HCT116 (cell line): ENCODE results near the gene KCNA3. TPM values are rescaled to one million over a fixed set of nuclear protein-coding genes. Genes with fewer than 3 reads are reported as not detected.

Experiments used
- ATAC-seq: fragments of 200-7000 bp; cut with Tn5 transposase; 2 replicates; pipeline ENCODE4 v1.9.1; 2020; ENCODE audit warnings: mild to moderate bottlenecking, moderate library complexity
- BruUV-seq: library from RNA; stranded (reverse); fragments of 400-500 nt; replicated peaks from 2 replicates; lab custom pipeline; 2021; lab: Mats Ljungman, UMichigan
- CTCF ChIA-PET: fragments of 300-600 bp; sonication (Branson Sonifier 250); formaldehyde crosslinking; loops from one replicate; lab custom pipeline; 2021; ENCODE audit warnings: antibody characterized with exemption; lab: Charles Lee
- POLR2A ChIA-PET: fragments of 300-600, 350-600 bp; sonication (Branson Sonifier 250); formaldehyde crosslinking; loops from one replicate; lab custom pipeline; 2021; ENCODE audit warnings: antibody characterized with exemption; lab: Charles Lee
- RAD21 ChIA-PET, 2 experiments: fragments of 300-600 bp; sonication (Branson Sonifier 250); formaldehyde crosslinking; loops; one replicate each; lab custom pipeline; 2023; ENCODE audit warnings: low total read pairs in 2 of 2; ENCODE audit not compliant: uncharacterized antibody in 2 of 2, unreplicated experiment in 2 of 2, low non-redundant PET in 1 of 2; lab: Charles Lee
- DNase-seq: peaks from one replicate; pipeline ENCODE4 v3.0.0-alpha.2; 2010; ENCODE audit warnings: low read depth, low spot score
- H2AFZ ChIP-seq: fragments of 200-600 bp; shearing (Covaris generic), sonication (generic); 2 replicates; pipeline ENCODE4 v1.6.1; 2017; ENCODE audit warnings: low read depth, mixed run types, mixed read lengths, antibody characterized with exemption, low read length; ENCODE audit not compliant: poor library complexity, severe bottlenecking
- H3K27ac ChIP-seq: 2 replicates; pipeline ENCODE4 v1.5.1; 2012; ENCODE audit warnings: low read depth, low read length
- H3K27me3 ChIP-seq: fragments of 200-600 bp; sonication (generic); 2 replicates; pipeline ENCODE4 v1.6.1; 2016; ENCODE audit warnings: mixed run types, low read length, mixed read lengths; ENCODE audit not compliant: insufficient read depth
- H3K36me3 ChIP-seq, 2 experiments: fragments of 200-500 bp in 1 of 2; fragments of 200-600 bp in 1 of 2; sonication (Bioruptor generic) in 1 of 2; sonication (generic) in 1 of 2; 2 replicates each; pipeline versions ENCODE4 v1.5.1 to v1.6.1; 2014 to 2016; ENCODE audit warnings: low read length in 2 of 2, inconsistent platforms in 1 of 2, mixed read lengths in 1 of 2, mixed run types in 1 of 2; ENCODE audit not compliant: insufficient read depth in 2 of 2, control insufficient read depth in 1 of 2
- H3K4me1 ChIP-seq, 2 experiments: fragments of 200-600 bp in 1 of 2; sonication (generic) in 1 of 2; 2 replicates each; pipeline versions ENCODE4 v1.5.1 to v1.6.1; 2012 to 2017; ENCODE audit warnings: low read length in 2 of 2, inconsistent platforms in 1 of 2, mild to moderate bottlenecking in 1 of 2, mixed read lengths in 1 of 2, mixed run types in 1 of 2, moderate library complexity in 1 of 2; ENCODE audit not compliant: insufficient read depth in 2 of 2, control insufficient read depth in 1 of 2
- H3K4me2 ChIP-seq: fragments of 200-600 bp; sonication (generic); 2 replicates; pipeline ENCODE4 v1.6.1; 2017; ENCODE audit warnings: mixed run types, low read length, mixed read lengths
- H3K4me3 ChIP-seq, 2 experiments: fragments of 200-600 bp in 1 of 2; sonication (generic) in 1 of 2; replicated peaks in 1 of 2; 2 replicates each; pipeline ENCODE4 v1.5.1; 2011 to 2016; ENCODE audit warnings: low read length in 2 of 2, control low read depth in 1 of 2, low read depth in 1 of 2, mild to moderate bottlenecking in 1 of 2, mixed read lengths in 1 of 2, mixed run types in 1 of 2
- H3K79me2 ChIP-seq: fragments of 200-600 bp; sonication (generic); 2 replicates; pipeline ENCODE4 v1.6.1; 2017; ENCODE audit warnings: mild to moderate bottlenecking, mixed run types, low read length, moderate library complexity, mixed read lengths; ENCODE audit not compliant: insufficient read depth
- H3K9ac ChIP-seq: fragments of 200-600 bp; sonication (generic); 2 replicates; pipeline ENCODE4 v1.6.1; 2016; ENCODE audit warnings: low read length, mixed read lengths
- H3K9me2 ChIP-seq: fragments of 200-600 bp; sonication (generic), shearing (Covaris generic); 2 replicates; pipeline ENCODE4 v1.6.1; 2017; ENCODE audit warnings: mixed run types, mild to moderate bottlenecking, moderate library complexity; ENCODE audit not compliant: insufficient read depth
- H3K9me3 ChIP-seq, 2 experiments: fragments of 200-500 bp in 1 of 2; fragments of 200-600 bp in 1 of 2; sonication (Bioruptor generic) in 1 of 2; sonication (generic) in 1 of 2; 2 replicates each; pipeline ENCODE4 v1.6.1; 2014 to 2017; ENCODE audit warnings: low read length in 2 of 2, mixed read lengths in 2 of 2, inconsistent platforms in 1 of 2, low read depth in 1 of 2, mild to moderate bottlenecking in 1 of 2, mixed run types in 1 of 2, moderate library complexity in 1 of 2; ENCODE audit not compliant: control insufficient read depth in 1 of 2, insufficient read depth in 1 of 2
- H4K20me1 ChIP-seq: fragments of 200-600 bp; sonication (generic), shearing (Covaris generic); 2 replicates; pipeline ENCODE4 v1.6.1; 2017; ENCODE audit warnings: mixed run types, mild to moderate bottlenecking, moderate library complexity; ENCODE audit not compliant: insufficient read depth
- CEBPB ChIP-seq: IDR thresholded peaks from 2 replicates; pipeline ENCODE4 v1.6.1; 2012; ENCODE audit warnings: low read depth
- EGR1 ChIP-seq: IDR thresholded peaks from 2 replicates; pipeline ENCODE4 v1.6.1; 2012; ENCODE audit warnings: low read depth
- ELF1 ChIP-seq: IDR thresholded peaks from 2 replicates; pipeline ENCODE4 v1.6.1; 2012; ENCODE audit warnings: low read depth, borderline replicate concordance
- POLR2A ChIP-seq: IDR thresholded peaks from 2 replicates; pipeline ENCODE4 v1.7.0; 2011; ENCODE audit warnings: borderline replicate concordance; ENCODE audit not compliant: insufficient read depth, insufficient read length; ENCODE audit errors: extremely low read depth
- SIN3A ChIP-seq: IDR thresholded peaks from 2 replicates; pipeline ENCODE4 v1.6.1; 2012; ENCODE audit warnings: low read depth
- SRF ChIP-seq: IDR thresholded peaks from 2 replicates; pipeline ENCODE4 v1.6.1; 2012; ENCODE audit warnings: low read depth
- TCF7L2 ChIP-seq: IDR thresholded peaks from 2 replicates; pipeline ENCODE4 v1.7.0; 2011; ENCODE audit warnings: borderline replicate concordance, inconsistent platforms; ENCODE audit not compliant: insufficient read depth, insufficient read length; ENCODE audit errors: extremely low read depth
- YY1 ChIP-seq: IDR thresholded peaks from 2 replicates; pipeline ENCODE4 v1.6.1; 2011; ENCODE audit warnings: low read length, low read depth, moderate library complexity, mild to moderate bottlenecking; ENCODE audit not compliant: insufficient replicate concordance; ENCODE audit errors: extremely low read depth
- intact Hi-C: fragments of 100-400 bp; cut with micrococcal nuclease; formaldehyde crosslinking; loops from 2 replicates; pipeline ENCODE4 v1.10.0; 2022
- total RNA-seq: library from RNA; stranded (reverse); gene quantifications from one replicate; pipeline ENCODE4 v1.2.1, GENCODE V29; 2021; ENCODE audit not compliant: unreplicated experiment
- TF ChIP-seq, protein P1 (sequence below): IDR thresholded peaks from 2 replicates; pipeline ENCODE4 v1.6.1; 2012
- TF ChIP-seq, protein P2 (sequence below): IDR thresholded peaks from 2 replicates; pipeline ENCODE4 v1.6.1; 2012
- TF ChIP-seq, protein P3 (sequence below), 3 experiments: fragments of 200-600 bp in 1 of 3; sonication (generic) in 1 of 3; IDR thresholded peaks in 2 of 3; conservative IDR thresholded peaks in 1 of 3; 2 replicates each; pipeline ENCODE4 v1.5.1; 2012 to 2017; ENCODE audit warnings: low read depth in 2 of 3, low read length in 2 of 3, antibody characterized with exemption in 1 of 3, borderline replicate concordance in 1 of 3, control low read depth in 1 of 3, mild to moderate bottlenecking in 1 of 3, mixed read lengths in 1 of 3, mixed run types in 1 of 3, moderate library complexity in 1 of 3; ENCODE audit not compliant: insufficient read depth in 1 of 3
- TF ChIP-seq, protein P4 (sequence below): IDR thresholded peaks from 2 replicates; pipeline ENCODE4 v1.6.1; 2012; ENCODE audit warnings: low read depth

KCNA3 gene
- total RNA-seq, 1 experiment from 2014 or later = 0.07 TPM

DNA sequence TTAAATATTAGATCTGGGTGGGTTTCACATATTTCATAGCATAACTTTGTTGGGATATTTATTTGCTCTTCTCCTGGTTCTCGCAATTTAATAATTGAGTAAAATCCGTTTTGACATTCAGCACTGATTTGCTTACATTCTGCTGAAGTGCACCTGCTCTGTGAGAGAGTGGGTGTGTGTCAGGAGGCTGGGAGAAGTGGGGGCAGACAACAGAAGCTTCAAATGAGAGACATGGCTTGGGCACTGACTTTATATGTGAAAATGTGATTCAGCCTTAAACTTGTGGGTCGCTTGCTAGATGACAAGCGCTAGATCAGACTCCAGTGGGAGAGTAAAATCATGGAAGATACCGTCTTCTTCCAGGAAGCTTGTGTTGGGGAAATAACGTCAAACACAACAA lies 36.2 kb downstream of the KCNA3 start:
- ATAC-seq (no peak), DNase-seq (no peak)
- BruUV-seq = no TSS peak
- no peak overlapping the region for H2AFZ ChIP-seq
- no peak overlapping the region for H3K9ac ChIP-seq
- ChIA-PET RAD21 (no interaction called here), CTCF (interaction anchor here (1.0 kb wide), 1 partner anchor 19 kb away, joined by 3 read pairs; no protein-coding TSS in a partner anchor), POLR2A (no interaction called here)
- H3K4me1 ChIP-seq = no peaks in the 10 kb centered on the region
- H3K79me2 ChIP-seq = no peaks in the 10 kb centered on the region
- TF ChIP-seq SIN3A = no peak
- TF ChIP-seq, protein P1, sequence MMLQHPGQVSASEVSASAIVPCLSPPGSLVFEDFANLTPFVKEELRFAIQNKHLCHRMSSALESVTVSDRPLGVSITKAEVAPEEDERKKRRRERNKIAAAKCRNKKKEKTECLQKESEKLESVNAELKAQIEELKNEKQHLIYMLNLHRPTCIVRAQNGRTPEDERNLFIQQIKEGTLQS = no peak
- TF ChIP-seq, protein P2, sequence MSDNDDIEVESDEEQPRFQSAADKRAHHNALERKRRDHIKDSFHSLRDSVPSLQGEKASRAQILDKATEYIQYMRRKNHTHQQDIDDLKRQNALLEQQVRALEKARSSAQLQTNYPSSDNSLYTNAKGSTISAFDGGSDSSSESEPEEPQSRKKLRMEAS = no peak
- TF ChIP-seq, protein P3, sequence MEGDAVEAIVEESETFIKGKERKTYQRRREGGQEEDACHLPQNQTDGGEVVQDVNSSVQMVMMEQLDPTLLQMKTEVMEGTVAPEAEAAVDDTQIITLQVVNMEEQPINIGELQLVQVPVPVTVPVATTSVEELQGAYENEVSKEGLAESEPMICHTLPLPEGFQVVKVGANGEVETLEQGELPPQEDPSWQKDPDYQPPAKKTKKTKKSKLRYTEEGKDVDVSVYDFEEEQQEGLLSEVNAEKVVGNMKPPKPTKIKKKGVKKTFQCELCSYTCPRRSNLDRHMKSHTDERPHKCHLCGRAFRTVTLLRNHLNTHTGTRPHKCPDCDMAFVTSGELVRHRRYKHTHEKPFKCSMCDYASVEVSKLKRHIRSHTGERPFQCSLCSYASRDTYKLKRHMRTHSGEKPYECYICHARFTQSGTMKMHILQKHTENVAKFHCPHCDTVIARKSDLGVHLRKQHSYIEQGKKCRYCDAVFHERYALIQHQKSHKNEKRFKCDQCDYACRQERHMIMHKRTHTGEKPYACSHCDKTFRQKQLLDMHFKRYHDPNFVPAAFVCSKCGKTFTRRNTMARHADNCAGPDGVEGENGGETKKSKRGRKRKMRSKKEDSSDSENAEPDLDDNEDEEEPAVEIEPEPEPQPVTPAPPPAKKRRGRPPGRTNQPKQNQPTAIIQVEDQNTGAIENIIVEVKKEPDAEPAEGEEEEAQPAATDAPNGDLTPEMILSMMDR (IDR thresholded peaks at IDR 0.05 in 2 of 3, conservative IDR thresholded peaks at IDR 0.05 in 1 of 3; ENCODE audit: borderline replicate concordance in 1 of 3, insufficient read depth in 1 of 3, low read depth in 2 of 3, low read length in 2 of 3) = no peak
- no peak for TF ChIP-seq ELF1
- TF ChIP-seq EGR1 = no peak
- TF ChIP-seq YY1 = no peak
- no peaks in the 10 kb centered on the region for H3K9me2 ChIP-seq
- H3K4me3 ChIP-seq = no peak overlapping the region
- H3K4me2 ChIP-seq = no peak overlapping the region
- H3K36me3 ChIP-seq = no peaks in the 10 kb centered on the region
- intact Hi-C loops = no loop called here
- H3K27ac ChIP-seq = no peak overlapping the region
- H4K20me1 ChIP-seq = no peaks in the 10 kb centered on the region
- H3K9me3 ChIP-seq = no peaks in the 10 kb centered on the region
- H3K27me3 ChIP-seq = peaks cover 68% of the 10 kb centered on the region

DNA sequence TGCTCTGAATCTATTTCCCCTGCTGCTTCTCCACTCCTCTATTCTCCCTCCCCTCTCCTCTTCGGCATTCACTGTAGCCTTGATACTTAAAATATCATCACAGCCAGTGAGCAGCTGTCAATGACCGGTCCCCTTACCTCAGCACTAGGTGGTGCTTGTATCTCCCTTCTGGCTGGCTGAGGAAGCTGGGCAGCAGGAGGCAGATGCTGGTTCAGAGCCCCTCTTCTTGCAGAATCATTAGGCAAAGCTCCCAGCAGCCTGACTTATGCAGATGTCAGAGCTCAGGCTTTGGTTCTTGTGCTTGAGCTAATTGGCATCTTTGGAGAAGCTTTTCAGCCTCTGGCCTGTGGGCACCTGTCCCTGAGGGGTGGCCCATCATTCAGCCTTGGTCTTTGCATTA lies 36.7 kb downstream of the KCNA3 start:
- ChIA-PET POLR2A (no interaction called here), CTCF (interaction anchor here (1.0 kb wide), 1 partner anchor 19 kb away, joined by 3 read pairs; no protein-coding TSS in a partner anchor), RAD21 (no interaction called here)
- Histone ChIP-seq H3K4me1 (no peaks in the 10 kb centered on the region), H3K4me2 (no peak overlapping the region), H3K27ac (no peak overlapping the region), H4K20me1 (no peaks in the 10 kb centered on the region), H3K4me3 (no peak overlapping the region), H3K9me3 (no peaks in the 10 kb centered on the region), H3K9me2 (no peaks in the 10 kb centered on the region), H3K36me3 (no peaks in the 10 kb centered on the region), H2AFZ (no peak overlapping the region), H3K9ac (no peak overlapping the region), H3K79me2 (no peaks in the 10 kb centered on the region), H3K27me3 (peaks cover 63% of the 10 kb centered on the region)
- no TSS peak for BruUV-seq
- intact Hi-C loops = no loop called here
- ATAC-seq (no peak), DNase-seq (no peak)
- no peak for TF ChIP-seq SIN3A
- TF ChIP-seq TCF7L2 = no peak
- no peak for TF ChIP-seq CEBPB
- TF ChIP-seq, protein P3 (IDR thresholded peaks at IDR 0.05 in 2 of 3, conservative IDR thresholded peaks at IDR 0.05 in 1 of 3; ENCODE audit: borderline replicate concordance in 1 of 3, insufficient read depth in 1 of 3, low read depth in 2 of 3, low read length in 2 of 3) = no peak
- no peak for TF ChIP-seq POLR2A
- TF ChIP-seq, protein P4, sequence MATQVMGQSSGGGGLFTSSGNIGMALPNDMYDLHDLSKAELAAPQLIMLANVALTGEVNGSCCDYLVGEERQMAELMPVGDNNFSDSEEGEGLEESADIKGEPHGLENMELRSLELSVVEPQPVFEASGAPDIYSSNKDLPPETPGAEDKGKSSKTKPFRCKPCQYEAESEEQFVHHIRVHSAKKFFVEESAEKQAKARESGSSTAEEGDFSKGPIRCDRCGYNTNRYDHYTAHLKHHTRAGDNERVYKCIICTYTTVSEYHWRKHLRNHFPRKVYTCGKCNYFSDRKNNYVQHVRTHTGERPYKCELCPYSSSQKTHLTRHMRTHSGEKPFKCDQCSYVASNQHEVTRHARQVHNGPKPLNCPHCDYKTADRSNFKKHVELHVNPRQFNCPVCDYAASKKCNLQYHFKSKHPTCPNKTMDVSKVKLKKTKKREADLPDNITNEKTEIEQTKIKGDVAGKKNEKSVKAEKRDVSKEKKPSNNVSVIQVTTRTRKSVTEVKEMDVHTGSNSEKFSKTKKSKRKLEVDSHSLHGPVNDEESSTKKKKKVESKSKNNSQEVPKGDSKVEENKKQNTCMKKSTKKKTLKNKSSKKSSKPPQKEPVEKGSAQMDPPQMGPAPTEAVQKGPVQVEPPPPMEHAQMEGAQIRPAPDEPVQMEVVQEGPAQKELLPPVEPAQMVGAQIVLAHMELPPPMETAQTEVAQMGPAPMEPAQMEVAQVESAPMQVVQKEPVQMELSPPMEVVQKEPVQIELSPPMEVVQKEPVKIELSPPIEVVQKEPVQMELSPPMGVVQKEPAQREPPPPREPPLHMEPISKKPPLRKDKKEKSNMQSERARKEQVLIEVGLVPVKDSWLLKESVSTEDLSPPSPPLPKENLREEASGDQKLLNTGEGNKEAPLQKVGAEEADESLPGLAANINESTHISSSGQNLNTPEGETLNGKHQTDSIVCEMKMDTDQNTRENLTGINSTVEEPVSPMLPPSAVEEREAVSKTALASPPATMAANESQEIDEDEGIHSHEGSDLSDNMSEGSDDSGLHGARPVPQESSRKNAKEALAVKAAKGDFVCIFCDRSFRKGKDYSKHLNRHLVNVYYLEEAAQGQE = no peak
- TF ChIP-seq SRF = no peak
